Adipose tissue (tissue), 3 donors: ENCODE data around the gene BIN1. TPM values are rescaled to one million over a fixed set of nuclear protein-coding genes. Genes with fewer than 3 reads are reported as not detected.

Experiments used
- H3K27ac ChIP-seq: one replicate; pipeline ENCODE4 v1.5.1; 2013; ENCODE audit warnings: low read depth, low read length
- WGBS, 3 donors: extraction: QIAGEN DNeasy Blood & Tissue Kit; methylation state at CpG; one replicate each; pipeline ENCODE4 v1.1.7; 2013; 5-methylcytosine and 5-hydroxymethylcytosine counted together
- polyA plus RNA-seq, 3 donors: library from polyadenylated mRNA; stranded (reverse); fragments of 200-250 nt; gene quantifications; one replicate each; pipeline ENCODE4 v1.2.3, GENCODE V29; 2013
- donor health status: healthy with polysubstance abuse.
- donor health status: Bipolar disorder and iron deficiency.
- donor health status: healthy.

BIN1 gene
- polyA plus RNA-seq, 3 donors: 20.9 to 94.1 (median 78.8) TPM

DNA sequence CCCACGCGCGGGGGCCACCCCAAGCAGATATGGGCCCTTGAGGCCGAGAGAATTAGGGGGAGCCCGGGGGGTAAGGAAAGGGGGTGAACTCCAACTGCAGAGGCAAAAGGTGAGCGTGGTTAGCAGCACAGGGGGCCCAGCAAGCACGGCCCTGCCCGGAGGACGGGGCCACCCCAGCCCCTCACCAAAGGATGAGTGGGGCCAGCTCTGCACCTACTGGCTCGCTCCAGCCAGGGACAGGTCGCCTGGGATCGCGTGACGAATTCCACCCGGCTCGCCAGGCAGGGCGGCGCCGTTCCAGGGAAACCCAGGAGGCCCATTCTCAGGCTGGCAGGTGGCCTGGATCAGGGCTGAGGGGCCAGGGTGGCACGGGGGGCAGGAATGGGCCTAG, 38.6 kb downstream of the BIN1 start:
- H3K27ac ChIP-seq: no peak overlapping the region
- 77 to 89% (median 87%) methylated on average over 17 to 20 of the region's 20 CpGs for WGBS, 3 donors

DNA sequence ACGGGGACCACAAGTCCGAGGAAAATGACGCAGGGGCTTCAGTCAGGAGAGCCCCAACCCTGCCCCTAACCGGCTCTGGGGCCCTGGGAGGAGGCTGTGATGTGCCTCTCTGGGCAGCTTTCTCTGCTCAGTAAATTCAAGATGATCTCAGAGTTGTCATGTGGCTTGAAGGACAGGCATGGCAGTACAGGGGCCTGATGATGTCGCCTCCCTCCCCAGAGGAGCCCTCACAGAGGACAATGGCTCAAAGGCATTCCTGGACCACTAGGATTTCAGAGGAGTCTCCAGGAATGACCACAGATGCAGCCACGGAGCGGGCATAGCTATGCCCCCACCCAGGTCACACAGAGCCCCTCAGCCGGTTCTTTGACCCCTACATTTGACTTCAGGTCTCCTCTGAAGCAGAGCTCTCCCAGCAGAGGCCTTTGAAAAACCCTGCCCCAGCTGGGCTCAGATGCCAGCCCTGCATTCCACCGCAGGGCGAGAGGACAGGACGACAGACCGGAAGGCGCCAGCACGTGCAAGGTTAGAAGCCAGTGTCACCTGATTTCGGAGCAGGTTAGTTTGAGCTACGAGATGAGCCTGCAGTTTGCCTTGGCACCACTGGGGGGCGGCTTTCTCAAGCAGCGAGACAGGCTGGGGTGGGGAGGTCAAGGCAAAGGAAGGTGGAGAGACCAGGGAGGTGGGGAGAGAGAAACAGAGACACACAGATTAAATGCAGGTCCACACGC, 39.2 kb downstream of the BIN1 start:
- H3K27ac ChIP-seq: no peak overlapping the region
- WGBS, 3 donors: 50 to 57% (median 53%) methylated on average over 19 of the region's 19 CpGs

- no peak overlapping the region for H3K27ac ChIP-seq
- 54 to 91% (median 55%) methylated on average over 10 of the region's 10 CpGs for WGBS, 3 donors
Measured at GRCh38 chr2:127066942-127067341, 40.0 kb downstream of the BIN1 start.

DNA sequence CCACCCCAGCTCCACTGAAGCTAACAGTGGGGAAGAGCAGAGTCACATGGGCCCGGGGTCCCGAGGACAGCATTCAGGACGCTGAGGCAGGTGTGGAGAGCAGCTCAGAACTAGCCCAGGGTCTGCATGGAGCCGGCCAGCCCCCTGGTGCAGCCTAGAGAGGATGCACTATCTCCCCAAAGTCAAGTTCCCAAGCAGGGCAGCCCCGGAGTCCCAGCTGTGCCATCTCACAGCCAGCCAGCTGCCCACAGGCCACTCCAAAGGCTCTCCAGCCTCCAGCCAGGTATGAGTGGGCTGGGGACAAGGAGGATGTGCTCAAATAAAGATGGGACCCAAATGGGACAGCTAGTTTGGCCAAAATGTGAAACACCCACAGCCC, 41.0 kb downstream of the BIN1 start:
- WGBS, 3 donors: 90 to 98% (median 91%) methylated on average over 5 of the region's 5 CpGs
- no peak overlapping the region for H3K27ac ChIP-seq

DNA sequence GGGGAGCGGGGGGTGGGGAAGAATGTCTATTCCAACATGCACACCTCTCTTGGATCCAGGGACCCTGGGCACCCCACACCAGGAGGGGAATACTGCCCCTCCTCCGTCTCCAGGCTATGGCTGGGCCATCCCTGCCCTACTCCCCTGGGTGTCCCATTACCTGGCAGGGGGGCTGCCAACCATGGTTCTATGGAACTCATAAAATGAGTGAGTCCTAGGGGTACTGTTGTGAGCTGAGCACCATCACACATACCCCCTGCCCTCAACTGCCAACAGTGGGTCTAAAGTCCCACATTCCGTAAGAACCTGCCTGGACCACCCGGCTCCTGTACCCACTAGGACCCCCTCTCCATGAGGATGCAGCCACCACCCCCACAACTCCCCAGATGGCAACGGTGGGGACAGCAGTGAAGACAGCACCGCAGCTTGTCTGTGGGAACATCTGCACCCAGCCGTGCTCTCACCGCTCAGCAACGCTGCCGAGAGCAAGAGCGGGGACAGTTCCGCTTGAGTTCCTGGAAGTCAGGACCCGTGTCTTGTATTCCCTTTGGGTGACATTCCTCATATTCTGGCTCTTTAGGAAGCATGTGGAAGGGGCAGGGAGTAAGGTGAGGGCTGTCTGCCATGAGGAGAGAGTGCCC, 41.5 kb downstream of the BIN1 start:
- WGBS, 3 donors: 88 to 93% (median 90%) methylated on average over 13 of the region's 13 CpGs
- no peak overlapping the region for H3K27ac ChIP-seq

DNA sequence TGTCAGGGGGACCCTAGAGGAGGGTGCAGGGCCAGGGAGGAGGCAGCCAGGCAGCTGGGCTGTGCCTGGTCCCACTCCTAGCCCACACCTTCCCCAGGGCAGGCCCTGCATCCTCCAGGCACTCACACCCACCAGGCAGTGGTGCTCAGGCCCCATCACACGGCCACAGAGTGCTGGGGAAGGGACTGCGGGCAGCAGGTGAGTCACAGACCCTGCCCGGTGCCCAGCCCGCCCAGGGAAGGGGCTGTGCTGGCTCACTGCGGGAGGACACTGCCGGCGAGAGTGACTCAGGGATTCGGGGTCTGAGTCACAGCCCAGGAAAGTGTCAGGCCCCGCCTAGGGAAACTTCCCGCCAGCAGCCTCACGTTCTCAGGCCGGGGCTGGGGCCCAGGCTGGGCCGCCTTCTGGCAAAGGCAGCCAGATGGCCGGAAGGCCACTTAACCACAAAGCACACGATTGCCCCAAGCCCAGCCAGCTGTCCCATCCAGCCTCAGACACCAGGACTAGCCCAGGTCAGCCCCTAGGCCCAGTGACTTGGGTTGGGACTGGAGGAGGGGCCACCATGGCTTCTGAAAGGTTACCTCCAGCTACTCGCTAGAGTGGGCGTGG, 42.2 kb downstream of the BIN1 start:
- 9 to 70% (median 10%) methylated on average over 16 to 17 of the region's 17 CpGs for WGBS, 3 donors
- no peak overlapping the region for H3K27ac ChIP-seq

- H3K27ac ChIP-seq: no peak overlapping the region
- 85 to 95% (median 88%) methylated on average over 27 to 28 of the region's 28 CpGs for WGBS, 3 donors
Measured at GRCh38 chr2:127063701-127064590, 43.0 kb downstream of the BIN1 start.

- 51 to 81% (median 64%) methylated on average over 23 of the region's 23 CpGs for whole genome bisulfite sequencing, 3 donors
- H3K27ac ChIP-seq: no peak overlapping the region
Measured at GRCh38 chr2:127061375-127062273, 45.3 kb downstream of the BIN1 start.

- 93 to 96% (median 94%) methylated on average over 29 to 30 of the region's 30 CpGs for WGBS, 3 donors
- no peak overlapping the region for H3K27ac ChIP-seq
Measured at GRCh38 chr2:127060264-127060945, 46.5 kb downstream of the BIN1 start.

- WGBS, 3 donors: 92 to 96% (median 92%) methylated on average over 10 of the region's 10 CpGs
- no peak overlapping the region for H3K27ac ChIP-seq
Measured at GRCh38 chr2:127059559-127059958, 47.4 kb downstream of the BIN1 start.

- 71 to 86% (median 80%) methylated on average over 13 to 14 of the region's 14 CpGs for WGBS, 3 donors
- H3K27ac ChIP-seq: no peak overlapping the region
Measured at GRCh38 chr2:127058954-127059252, 48.1 kb downstream of the BIN1 start.

- no peak overlapping the region for H3K27ac ChIP-seq
- WGBS, 3 donors: 86 to 89% (median 88%) methylated on average over 11 of the region's 11 CpGs
Measured at GRCh38 chr2:127058246-127058953, 48.6 kb downstream of the BIN1 start.

DNA sequence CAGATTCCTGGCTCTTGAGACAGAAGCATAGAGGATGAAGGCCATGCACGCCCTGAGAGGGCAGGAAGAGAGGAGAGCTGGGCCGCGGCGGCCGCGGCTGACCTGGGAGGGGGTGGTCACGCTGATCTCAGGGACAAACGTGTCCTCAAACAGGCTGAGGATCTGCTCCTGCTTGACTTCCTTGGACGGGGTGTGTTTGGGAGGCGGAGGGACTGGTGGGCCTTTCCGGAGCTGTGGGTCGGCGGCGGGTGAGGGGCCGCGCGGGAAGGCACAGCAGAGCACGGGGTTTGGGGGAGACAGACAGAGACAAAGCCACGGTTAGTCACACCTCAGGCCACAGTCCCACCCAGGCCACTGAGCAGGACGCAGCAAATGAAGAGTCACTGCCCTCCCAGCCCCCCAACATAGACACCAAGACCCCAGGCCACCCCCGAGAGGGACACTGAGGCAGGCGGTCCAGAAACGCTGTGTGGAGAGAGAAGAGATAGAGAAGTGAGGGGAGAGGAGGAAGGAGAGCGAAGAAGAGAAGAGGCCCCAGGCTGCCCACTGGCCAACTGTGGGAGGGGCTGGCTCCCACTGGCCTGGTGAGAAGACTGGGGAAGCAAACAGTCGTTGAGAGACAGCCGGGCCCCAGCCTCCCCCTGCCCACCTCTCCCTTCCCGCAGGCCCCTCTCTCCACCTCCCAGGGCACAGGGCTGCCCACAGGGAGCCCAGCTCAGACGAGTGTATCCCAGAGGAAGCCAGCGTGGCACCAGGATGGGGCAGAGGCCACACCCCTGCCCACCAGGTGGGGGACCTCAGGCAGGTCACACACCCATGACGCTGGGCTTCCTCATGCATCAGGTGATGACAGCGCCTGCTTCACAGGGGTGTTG, 49.3 kb downstream of the BIN1 start:
- WGBS, 3 donors: 91 to 92% (median 92%) methylated on average over 29 to 31 of the region's 31 CpGs

GRCh38 chr2:127056631-127057370, 50.2 kb downstream of the BIN1 start:
- no peak overlapping the region for H3K27ac ChIP-seq
- 88 to 94% (median 91%) methylated on average over 25 of the region's 25 CpGs for WGBS, 3 donors

More for the DNA sequence above, 49.3 kb downstream of the BIN1 start:
- no peak overlapping the region for H3K27ac ChIP-seq

DNA sequence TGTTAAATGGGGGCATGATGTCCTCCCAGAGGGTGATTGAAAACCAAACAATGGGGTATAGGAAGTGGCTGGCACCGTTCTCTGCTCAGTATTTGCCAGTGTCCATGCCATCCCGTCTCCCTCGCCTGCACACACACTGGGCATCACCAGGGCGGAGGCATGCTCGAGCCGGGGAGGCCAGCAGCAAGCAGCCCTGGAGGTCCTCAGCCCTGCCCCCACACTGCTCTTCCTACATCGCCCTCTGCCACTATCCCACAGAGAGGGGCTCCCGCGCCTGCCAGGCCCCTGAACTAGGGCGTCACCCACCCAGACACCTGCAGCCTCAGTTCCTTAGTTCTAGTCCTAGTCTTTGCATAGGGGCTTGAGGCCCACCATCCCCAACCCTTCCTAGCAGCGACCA, 50.9 kb downstream of the BIN1 start:
- 93 to 98% (median 97%) methylated on average over 9 to 11 of the region's 11 CpGs for WGBS, 3 donors
- H3K27ac ChIP-seq: no peak overlapping the region

DNA sequence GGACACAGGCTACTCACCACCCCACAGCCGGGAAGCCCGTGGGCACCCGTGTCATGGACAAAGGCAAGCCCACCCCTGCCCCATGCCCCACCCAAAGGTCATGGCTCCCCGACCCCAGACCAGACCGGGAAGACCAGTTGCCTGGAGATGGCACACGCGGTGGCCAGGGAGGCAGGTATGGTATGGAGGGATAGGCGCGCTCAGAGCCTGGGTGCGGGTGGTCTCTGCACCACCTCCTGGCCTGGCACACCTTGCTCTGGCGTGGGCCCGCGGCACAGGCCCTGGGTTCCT, 51.2 kb downstream of the BIN1 start:
- H3K27ac ChIP-seq: no peak overlapping the region
- 90 to 94% (median 92%) methylated on average over 13 of the region's 13 CpGs for WGBS, 3 donors
